HG02571 (cell line): ENCODE measurements around the gene FAM193B.

Source experiments
- ATAC-seq: cut with Tn5 transposase; IDR thresholded peaks from one replicate; pipeline ENCODE4 v1.9.1; 2021; ENCODE audit warnings: mild to moderate bottlenecking, moderate library complexity; ENCODE audit not compliant: unreplicated experiment

The FAM193B gene

GRCh38 chr5:177516601-177517568 lies 37.5 kb downstream of the FAM193B start, which contains the start of gene DDX41:
TSS of gene DDX41 (minus strand) at chr5:177516961. CDS start at chr5:177516945, 16 bp downstream.
- peak; percentile 75 for ATAC-seq

- no peak for ATAC-seq
Observed at GRCh38 chr5:177515580-177515979, 38.8 kb downstream of the FAM193B start.

- no peak for ATAC-seq
Observed at GRCh38 chr5:177514541-177514940, 39.8 kb downstream of the FAM193B start.

GRCh38 chr5:177513500-177513899 lies 40.9 kb downstream of the FAM193B start:
- ATAC-seq: no peak

GRCh38 chr5:177512736-177513380 lies 41.5 kb downstream of the FAM193B start:
- ATAC-seq: no peak

GRCh38 chr5:177511796-177512675 lies 42.3 kb downstream of the FAM193B start:
- no peak for ATAC-seq

- no peak for ATAC-seq
Observed at GRCh38 chr5:177511181-177511580, 43.2 kb downstream of the FAM193B start.

GRCh38 chr5:177510567-177511053 lies 43.8 kb downstream of the FAM193B start:
- peak; percentile 43 for ATAC-seq

- ATAC-seq: peak; percentile 30
Observed at GRCh38 chr5:177509991-177510566, 44.3 kb downstream of the FAM193B start.

- peak; percentile 32 for ATAC-seq
Observed at GRCh38 chr5:177509381-177509951, 44.9 kb downstream of the FAM193B start, which contains the start of gene DOK3. TSS of gene DOK3 (minus strand) at chr5:177509826. CDS start at chr5:177509540, 286 bp downstream.

GRCh38 chr5:177508837-177509236 lies 45.5 kb downstream of the FAM193B start:
- ATAC-seq: peak; percentile 28

GRCh38 chr5:177508221-177508611 lies 46.1 kb downstream of the FAM193B start:
- no peak for ATAC-seq

- no peak for ATAC-seq
Observed at GRCh38 chr5:177507596-177508220, 46.7 kb downstream of the FAM193B start.

- no peak for ATAC-seq
Observed at GRCh38 chr5:177507165-177507564, 47.2 kb downstream of the FAM193B start.

- no peak for ATAC-seq
Observed at GRCh38 chr5:177505075-177505474, 49.3 kb downstream of the FAM193B start.

GRCh38 chr5:177504086-177505056 lies 50.0 kb downstream of the FAM193B start:
- no peak for ATAC-seq

- ATAC-seq: no peak
Observed at GRCh38 chr5:177503351-177504085, 50.8 kb downstream of the FAM193B start.

- ATAC-seq: no peak
Observed at GRCh38 chr5:177502886-177503285, 51.5 kb downstream of the FAM193B start.
